SK-N-SH treated with all-trans-retinoic acid at 6 μM for 48 hours (cell line): ENCODE measurements around the gene ERO1A.

ENCODE experiments used
- ESRRG ChIP-seq: fragments of 250-450 bp; sonication (Bioruptor Pico); IDR thresholded peaks from 2 replicates; pipeline ENCODE4 v1.6.1; 2021; ENCODE audit warnings: mild to moderate bottlenecking
- PATZ1 ChIP-seq: fragments of 250-450 bp; sonication (Bioruptor Pico); IDR thresholded peaks from 2 replicates; pipeline ENCODE4 v1.8.0; 2020; ENCODE audit warnings: mild to moderate bottlenecking, moderate library complexity, borderline replicate concordance
- PPARA ChIP-seq: fragments of 250-450 bp; sonication (Bioruptor Pico); IDR thresholded peaks from 2 replicates; pipeline ENCODE4 v1.5.0; 2020; ENCODE audit warnings: mild to moderate bottlenecking, borderline replicate concordance
- RARB ChIP-seq: fragments of 250-450 bp; sonication (Bioruptor Pico); IDR thresholded peaks from 2 replicates; pipeline ENCODE4 v1.8.0; 2021; ENCODE audit warnings: mild to moderate bottlenecking, moderate library complexity
- ZFP3 ChIP-seq: fragments of 250-450 bp; sonication (Bioruptor Pico); IDR thresholded peaks from 2 replicates; pipeline ENCODE4 v1.5.0; 2020; ENCODE audit warnings: mild to moderate bottlenecking, moderate library complexity
- ZNF70 ChIP-seq: fragments of 450-650 bp; formaldehyde crosslinking; IDR thresholded peaks from 2 replicates; pipeline ENCODE4 v1.5.0; 2020; ENCODE audit warnings: mild to moderate bottlenecking, moderate library complexity
- ZNF8 ChIP-seq: fragments of 450-650 bp; formaldehyde crosslinking; IDR thresholded peaks from 2 replicates; pipeline ENCODE4 v1.5.0; 2020; ENCODE audit warnings: mild to moderate bottlenecking, moderate library complexity

GRCh38 chr14:52738409-52738808 is 43.1 kb upstream of the ERO1A start:
- TF ChIP-seq PPARA (CRISPR knock-in tag) (no peak), RARB (no peak), PATZ1 (CRISPR knock-in tag) (no peak), ZFP3 (CRISPR knock-in tag) (no peak), ZNF70 (CRISPR knock-in tag) (no peak), ZNF8 (CRISPR knock-in tag) (no peak), ESRRG (CRISPR knock-in tag) (no peak)
